Stimulated activated CD4-positive, alpha-beta T cell treated with anti-CD3 and anti-CD28 coated beads, Interleukin-1b, Interleukin-23, amount 100 ng/mL, for 4 hours (primary cell): ENCODE results near the gene ASGR2.
A peak's percentile ranks its signal among the peaks of the same experiment; 100 is the strongest.
"Not testable (repeated sequence)": the region's sequence is repeated elsewhere in the genome, so short reads cannot be mapped to it uniquely, and the experiment has no call there.

ENCODE experiments used
- DNase-seq, 2 donors: peaks; one replicate each; pipeline ENCODE4 v3.0.0-alpha.2; 2020; ENCODE audit warnings: low read depth in 2 of 2

The ASGR2 gene

DNA sequence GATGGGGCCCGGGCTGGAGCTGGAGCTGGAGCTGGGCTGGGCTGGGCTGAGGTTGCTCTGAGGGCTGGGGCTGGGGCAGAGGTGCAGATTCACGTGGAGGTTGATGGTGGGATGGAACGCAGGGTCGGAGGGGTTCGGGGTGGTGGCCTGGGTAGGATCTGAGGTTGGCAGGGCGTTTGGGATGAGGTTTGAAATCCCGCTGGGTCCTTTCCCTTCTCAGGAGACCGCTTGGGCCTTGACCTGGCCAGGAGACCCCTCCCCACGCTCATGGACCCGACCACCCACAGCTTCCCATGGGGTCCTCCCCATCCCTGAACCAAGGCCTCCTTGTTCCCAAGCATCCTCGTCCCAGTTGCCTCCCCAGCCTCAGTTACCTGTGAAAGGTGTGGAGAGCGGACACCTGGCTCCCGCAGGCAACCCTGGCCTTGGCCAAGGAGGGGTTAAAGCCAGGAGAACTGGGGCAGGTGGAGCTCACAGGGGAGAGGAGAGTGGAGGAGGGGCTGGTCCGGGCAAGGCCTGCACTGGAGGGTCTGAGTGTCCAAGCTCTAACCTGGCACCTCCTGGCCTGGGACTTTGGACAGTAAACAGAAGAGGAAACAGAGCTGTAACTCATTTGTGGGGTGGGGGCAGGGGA lies at the start of gene ASGR2:
ASGR2 (minus strand) TSS at position 582 of the 634 bp plus-strand sequence. CDS start 582 bp downstream, outside the sequence.
- DNase-seq: no peak

- not testable (repeated sequence) for DNase-seq
These were observed 44.9 kb upstream of the ASGR2 start for GRCh38 chr17:7159571-7159970.

GRCh38 chr17:7158424-7158823 lies 43.8 kb upstream of the ASGR2 start:
- DNase-seq: not testable (repeated sequence)

DNA sequence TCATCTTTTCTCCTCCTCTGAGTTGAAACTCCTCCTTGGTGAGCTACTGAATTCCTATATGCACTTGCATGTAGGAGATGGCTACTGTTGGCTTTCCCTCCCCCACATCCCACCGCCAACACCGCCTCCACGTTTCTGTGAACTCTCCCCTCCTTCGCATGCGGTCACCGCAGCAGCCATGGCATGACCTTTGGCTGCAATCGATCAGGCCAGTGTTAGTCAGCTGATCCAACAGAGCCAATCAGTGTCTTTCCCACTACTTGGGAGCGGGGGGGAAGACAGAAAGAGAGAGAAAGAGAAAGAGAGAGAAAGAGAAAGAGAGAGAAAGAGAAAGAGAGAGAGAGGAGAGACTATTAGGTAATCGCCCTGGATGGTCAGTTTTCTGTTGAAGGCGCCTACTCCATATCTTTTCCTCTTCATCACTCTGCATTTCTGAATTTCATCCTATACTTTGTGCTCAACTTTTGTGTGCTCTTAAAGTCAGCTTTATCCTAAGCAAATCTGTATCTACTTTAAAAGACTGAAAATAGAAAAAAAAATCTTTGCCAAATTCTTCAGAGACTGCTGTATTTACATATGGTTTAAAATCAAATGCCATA lies 41.8 kb upstream of the ASGR2 start:
- DNase-seq: no peak

- no peak for DNase-seq
These were observed 33.1 kb upstream of the ASGR2 start for GRCh38 chr17:7147772-7148171.

GRCh38 chr17:7146115-7146514 lies 31.5 kb upstream of the ASGR2 start:
- no peak for DNase-seq

DNA sequence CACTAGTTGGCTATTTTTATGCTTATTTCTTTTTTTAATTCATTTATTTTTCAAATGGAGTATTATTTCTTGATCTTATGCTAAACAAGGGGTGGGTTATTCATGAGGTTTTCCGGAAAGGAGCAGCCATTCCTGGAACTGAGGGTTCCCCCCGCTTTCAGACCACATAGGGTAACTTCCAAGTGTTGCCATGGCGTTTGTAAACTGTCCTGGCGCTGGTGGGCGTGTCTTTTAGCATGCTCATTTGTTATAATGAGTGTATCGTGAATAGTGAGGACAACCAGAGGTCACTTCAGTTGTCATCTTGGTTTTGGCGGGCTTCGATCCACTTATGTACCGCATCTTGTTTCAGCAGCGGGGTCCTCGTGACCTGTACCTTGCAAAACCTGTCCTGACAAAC lies 29.6 kb upstream of the ASGR2 start:
- no peak for DNase-seq

GRCh38 chr17:7141824-7142223 lies 27.2 kb upstream of the ASGR2 start:
- no peak for DNase-seq

DNA sequence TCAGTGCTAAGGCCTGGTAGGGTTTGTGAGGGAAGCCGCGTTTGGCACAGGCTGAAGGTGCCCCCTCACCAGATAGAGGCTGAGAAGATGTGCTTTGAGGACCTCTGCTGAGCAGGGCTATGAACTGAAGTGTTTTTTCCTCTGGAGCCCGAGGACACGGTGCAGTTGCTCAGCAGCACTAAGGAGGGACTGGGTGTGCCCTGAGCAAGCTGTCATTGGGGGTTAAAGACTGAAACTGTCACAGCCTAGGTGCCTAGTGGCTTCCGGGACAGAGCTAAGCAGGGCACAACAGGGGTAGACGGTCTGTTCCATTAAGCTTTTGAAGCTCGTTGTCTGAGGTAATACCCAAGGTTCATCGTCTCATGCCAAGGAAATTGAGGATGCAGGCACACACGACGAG lies 24.8 kb upstream of the ASGR2 start:
- no peak for DNase-seq

DNA sequence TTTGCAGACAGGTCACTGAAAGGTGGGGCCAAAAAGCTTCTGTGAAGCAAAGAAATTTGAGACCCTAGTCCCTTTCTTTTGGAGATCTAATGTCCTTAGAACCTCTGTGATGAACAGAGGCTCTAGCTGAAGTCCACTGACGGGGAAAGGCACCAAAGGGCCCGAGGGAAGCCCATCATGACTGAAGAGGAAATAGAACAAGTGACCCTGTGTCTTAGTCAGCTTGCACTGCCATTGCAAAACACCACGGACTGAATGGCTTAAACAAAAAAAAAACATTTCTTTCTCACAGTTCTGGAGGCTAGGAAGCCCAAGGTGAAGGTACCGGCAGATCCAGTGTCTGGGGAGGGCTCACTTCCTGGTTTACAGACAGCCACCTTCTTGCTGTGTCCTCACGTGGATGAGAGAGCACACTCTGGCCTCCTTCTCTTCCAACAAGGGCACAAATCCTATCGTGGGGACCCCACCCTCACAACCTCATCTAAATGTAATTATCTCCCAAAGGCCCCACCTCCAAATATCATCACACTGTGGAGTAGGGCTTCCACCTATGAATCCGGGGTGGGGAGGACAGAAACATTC lies 24.3 kb upstream of the ASGR2 start:
- DNase-seq: no peak

DNA sequence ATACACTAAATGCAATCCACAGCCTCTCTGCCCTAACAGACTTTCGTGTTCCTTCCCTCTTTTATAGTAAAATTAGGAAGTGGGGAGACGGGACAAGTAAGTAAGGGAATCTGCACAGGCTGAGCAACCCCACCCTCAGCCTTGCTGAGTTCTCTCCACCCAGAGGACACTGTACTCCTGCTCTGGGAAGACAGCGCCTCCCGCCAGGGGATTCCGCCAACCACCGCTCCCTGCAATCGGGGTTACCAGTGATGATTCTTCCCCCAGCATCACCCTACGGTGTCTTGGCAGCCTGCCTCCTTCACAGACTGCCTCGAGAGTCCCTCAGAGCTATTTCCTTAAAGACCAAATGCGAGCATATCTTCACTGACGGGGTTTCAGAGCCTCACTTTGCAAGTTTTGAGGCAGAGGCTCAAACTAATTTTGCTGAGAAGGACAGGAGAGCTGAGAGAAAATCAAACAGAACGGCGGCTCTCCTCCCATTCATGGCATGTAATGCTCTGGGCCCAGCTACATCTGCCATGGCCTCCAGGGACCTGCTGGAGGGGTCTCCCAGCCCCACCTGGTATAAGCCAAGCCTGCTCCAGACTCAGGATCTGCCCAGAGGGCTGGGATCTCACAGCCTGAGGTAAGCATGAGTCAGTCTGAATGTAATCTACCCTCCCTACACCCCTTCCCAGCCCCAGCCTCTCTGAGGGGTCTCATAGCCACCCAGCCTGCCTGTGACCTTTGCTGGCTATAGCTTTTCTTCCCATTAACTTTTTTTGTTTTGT lies 22.7 kb upstream of the ASGR2 start:
- no peak for DNase-seq

DNA sequence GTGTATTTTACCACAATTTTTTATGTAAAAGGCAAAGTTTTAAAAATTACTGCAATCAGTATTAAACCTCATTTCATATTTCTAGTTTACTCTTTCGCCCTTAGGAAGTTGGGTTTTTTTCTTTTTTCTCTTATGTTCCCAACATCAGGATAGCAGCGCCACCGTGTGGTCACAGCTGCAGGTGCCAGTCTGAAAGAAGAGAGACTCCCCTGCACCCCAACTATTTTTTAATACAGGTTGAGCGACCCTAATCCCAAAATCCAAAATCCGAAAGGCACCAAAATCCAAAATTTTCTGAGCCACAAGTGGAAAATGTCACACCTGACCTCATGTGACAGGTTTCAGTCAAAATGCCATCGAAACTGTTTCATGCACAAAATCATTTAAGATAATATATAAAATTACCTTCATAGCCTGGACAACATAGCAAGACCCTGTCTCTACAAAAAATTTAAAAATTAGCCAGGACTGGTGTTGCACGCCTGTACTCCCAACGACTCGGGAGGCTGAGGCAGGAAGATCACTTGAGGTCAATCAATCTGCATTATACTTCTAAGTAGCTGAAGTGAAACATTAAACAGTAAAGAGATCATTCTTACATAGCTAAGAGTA lies 21.8 kb upstream of the ASGR2 start:
- DNase-seq: peak; percentile 74 to 78

- DNase-seq: no peak
These were observed 19.3 kb upstream of the ASGR2 start for GRCh38 chr17:7133916-7134315.

GRCh38 chr17:7133424-7133823 lies 18.8 kb upstream of the ASGR2 start:
- peak; percentile 11 to 46 for DNase-seq

- peak; percentile 21 to 43 for DNase-seq
These were observed 18.0 kb upstream of the ASGR2 start for GRCh38 chr17:7132511-7133094.

- no peak for DNase-seq
These were observed 16.8 kb upstream of the ASGR2 start for GRCh38 chr17:7131423-7131791.

DNA sequence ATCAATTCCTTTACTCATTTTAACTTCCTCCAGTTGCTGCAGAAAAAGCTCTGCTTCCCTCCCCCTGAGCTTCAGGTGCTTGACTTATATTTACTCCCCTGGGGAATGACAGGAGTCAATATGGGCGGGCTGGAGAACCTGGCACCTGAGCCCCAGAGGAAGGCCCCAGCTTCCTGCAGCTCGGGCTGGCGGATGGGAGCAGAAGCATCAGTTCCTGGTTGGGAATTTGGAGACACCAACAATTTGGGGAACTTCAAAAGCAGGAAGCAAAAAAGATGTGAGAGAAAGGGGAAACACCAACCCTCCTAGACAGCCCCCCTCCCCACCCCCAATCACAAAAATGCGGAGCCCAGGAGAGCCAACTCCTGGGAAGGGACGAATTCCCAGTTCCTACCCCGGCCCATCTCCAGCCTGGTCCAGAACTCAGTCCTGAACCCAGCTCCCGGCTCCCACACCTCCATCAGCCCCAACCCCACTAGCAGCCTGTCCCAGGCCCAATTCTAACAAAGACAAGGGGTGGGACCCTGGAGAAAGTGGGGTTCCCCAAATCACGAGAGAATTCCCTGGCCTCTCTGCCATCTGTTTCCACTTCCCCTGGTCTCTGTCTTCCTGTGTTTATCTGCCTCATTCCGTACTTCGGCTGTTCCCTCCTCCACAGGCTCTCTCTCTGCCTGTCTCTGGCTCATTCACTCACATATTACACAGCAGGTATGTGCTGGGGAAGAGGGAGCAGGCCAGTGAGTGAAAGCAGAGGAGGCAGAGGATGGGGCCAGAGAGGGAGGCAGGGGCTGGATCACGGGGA lies 16.2 kb upstream of the ASGR2 start:
- DNase-seq: no peak

- no peak for DNase-seq
These were observed 14.7 kb upstream of the ASGR2 start for GRCh38 chr17:7129311-7129710.

DNA sequence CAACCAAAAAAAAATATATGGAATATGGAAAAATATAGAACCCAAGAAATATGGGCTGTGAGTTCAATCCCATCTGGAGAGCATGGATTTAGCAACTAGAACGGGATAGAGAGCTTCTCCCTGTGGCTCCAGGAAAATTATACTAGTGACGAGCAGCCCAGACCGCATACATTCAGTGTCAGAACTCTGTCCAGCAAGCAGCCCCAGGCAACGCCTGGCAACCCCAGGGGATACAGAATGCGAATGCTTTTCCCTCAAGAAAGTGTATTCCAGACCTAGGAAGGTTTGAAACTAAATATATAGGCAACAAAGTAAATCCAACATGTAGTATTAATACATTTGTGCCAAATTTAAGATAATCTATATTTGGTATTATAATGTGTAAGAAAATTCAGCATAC lies 13.5 kb upstream of the ASGR2 start:
- DNase-seq: no peak

GRCh38 chr17:7127501-7127900 lies 12.9 kb upstream of the ASGR2 start:
- DNase-seq: not testable (repeated sequence)

- DNase-seq: not testable (repeated sequence)
These were observed 11.8 kb upstream of the ASGR2 start for GRCh38 chr17:7126386-7126785.
